MCF 10A (cell line): ENCODE data around the gene TM9SF4. TPM values are rescaled to one million over a fixed set of nuclear protein-coding genes. Genes with fewer than 3 reads are reported as not detected.

ENCODE experiments used
- BruUV-seq: library from RNA; stranded (reverse); fragments of 400-500 nt; replicated peaks from 2 replicates; lab custom pipeline; 2021; lab: Mats Ljungman, UMichigan
- CTCF ChIA-PET: fragments of 300-600 bp; sonication (Branson Sonifier 250); formaldehyde crosslinking; extraction: SDS; loops from one replicate; lab custom pipeline; 2021; ENCODE audit warnings: antibody characterized with exemption, inconsistent platforms; lab: Yijun Ruan, JAX
- POLR2A ChIA-PET: fragments of 300-600, 350-650 bp; sonication (Branson Sonifier 250); formaldehyde crosslinking; extraction: SDS; loops from one replicate; lab custom pipeline; 2020; ENCODE audit warnings: antibody characterized with exemption, inconsistent platforms; lab: Yijun Ruan, JAX
- DNase-seq: peaks from one replicate; pipeline ENCODE4 v3.0.0-alpha.2; 2018; ENCODE audit not compliant: unreplicated experiment
- H3K27ac Mint-ChIP-seq: one replicate; pipeline ENCODE4 v1.8.0; 2022; ENCODE audit warnings: mild to moderate bottlenecking, low read depth, mixed read lengths; ENCODE audit not compliant: unreplicated experiment
- H3K27me3 Mint-ChIP-seq: one replicate; pipeline ENCODE4 v1.8.0; 2022; ENCODE audit warnings: mixed read lengths; ENCODE audit not compliant: insufficient read depth, unreplicated experiment
- H3K36me3 Mint-ChIP-seq: one replicate; pipeline ENCODE4 v1.8.0; 2022; ENCODE audit warnings: mild to moderate bottlenecking, moderate library complexity, mixed read lengths; ENCODE audit not compliant: insufficient read depth, unreplicated experiment
- H3K4me1 Mint-ChIP-seq: one replicate; pipeline ENCODE4 v1.8.0; 2022; ENCODE audit warnings: mixed read lengths; ENCODE audit not compliant: insufficient read depth, unreplicated experiment
- H3K4me3 Mint-ChIP-seq: one replicate; pipeline ENCODE4 v1.8.0; 2022; ENCODE audit warnings: mild to moderate bottlenecking, moderate library complexity, mixed read lengths; ENCODE audit not compliant: unreplicated experiment
- H3K9me3 Mint-ChIP-seq: one replicate; pipeline ENCODE4 v1.8.0; 2022; ENCODE audit warnings: mixed read lengths; ENCODE audit not compliant: unreplicated experiment
- intact Hi-C: fragments of 100-400 bp; cut with micrococcal nuclease; formaldehyde crosslinking; loops from 2 replicates; pipeline ENCODE4 v1.14.1; 2022
- total RNA-seq: library from RNA; stranded (reverse); gene quantifications from 2 replicates; pipeline ENCODE4 v1.2.3, GENCODE V29; 2022
- TF ChIP-seq, protein P1 (sequence below): fragments of 200-600 bp; IDR thresholded peaks from one replicate; pipeline ENCODE4 v1.8.0; 2022; ENCODE audit warnings: antibody characterized with exemption, mild to moderate bottlenecking; ENCODE audit not compliant: unreplicated experiment

TM9SF4 gene
- total RNA-seq, 1 experiment from 2014 or later = 52.3 TPM

DNA sequence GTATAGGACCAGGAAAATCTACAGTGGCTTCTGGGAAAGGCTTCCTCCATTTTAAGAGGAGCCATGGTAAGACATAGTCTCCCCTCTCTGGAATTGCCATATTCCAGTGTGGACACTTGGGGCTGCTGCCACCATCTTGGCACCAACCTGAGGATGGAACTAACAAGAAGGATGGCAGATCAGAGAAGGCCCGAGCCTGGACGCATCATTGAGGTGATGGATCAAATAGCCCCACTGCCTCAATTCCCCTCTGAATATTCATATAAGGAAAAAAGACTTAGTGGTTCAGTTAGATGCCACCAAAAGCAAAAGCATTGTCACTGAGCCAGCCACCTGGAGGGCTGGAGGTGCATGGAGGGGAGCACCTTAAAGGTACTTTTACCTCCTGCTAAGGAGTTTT, 72.1 kb downstream of the TM9SF4 start:
- no TSS peak for BruUV-seq
- TF ChIP-seq, protein P1, sequence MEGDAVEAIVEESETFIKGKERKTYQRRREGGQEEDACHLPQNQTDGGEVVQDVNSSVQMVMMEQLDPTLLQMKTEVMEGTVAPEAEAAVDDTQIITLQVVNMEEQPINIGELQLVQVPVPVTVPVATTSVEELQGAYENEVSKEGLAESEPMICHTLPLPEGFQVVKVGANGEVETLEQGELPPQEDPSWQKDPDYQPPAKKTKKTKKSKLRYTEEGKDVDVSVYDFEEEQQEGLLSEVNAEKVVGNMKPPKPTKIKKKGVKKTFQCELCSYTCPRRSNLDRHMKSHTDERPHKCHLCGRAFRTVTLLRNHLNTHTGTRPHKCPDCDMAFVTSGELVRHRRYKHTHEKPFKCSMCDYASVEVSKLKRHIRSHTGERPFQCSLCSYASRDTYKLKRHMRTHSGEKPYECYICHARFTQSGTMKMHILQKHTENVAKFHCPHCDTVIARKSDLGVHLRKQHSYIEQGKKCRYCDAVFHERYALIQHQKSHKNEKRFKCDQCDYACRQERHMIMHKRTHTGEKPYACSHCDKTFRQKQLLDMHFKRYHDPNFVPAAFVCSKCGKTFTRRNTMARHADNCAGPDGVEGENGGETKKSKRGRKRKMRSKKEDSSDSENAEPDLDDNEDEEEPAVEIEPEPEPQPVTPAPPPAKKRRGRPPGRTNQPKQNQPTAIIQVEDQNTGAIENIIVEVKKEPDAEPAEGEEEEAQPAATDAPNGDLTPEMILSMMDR = no peak
- ChIA-PET CTCF (interaction anchor here (0.5 kb wide), 1 partner anchor 126 kb away, joined by 4 read pairs; no protein-coding TSS in a partner anchor), POLR2A (interaction anchor here (0.8 kb wide), 2 partner anchors 12 to 14 kb away, joined by 3 read pairs; no protein-coding TSS in a partner anchor)
- H3K36me3 Mint-ChIP-seq = peaks cover 6% of the 10 kb centered on the region
- intact Hi-C loops = no loop called here
- no peak for DNase-seq
- no peak overlapping the region for H3K27ac Mint-ChIP-seq
- no peaks in the 10 kb centered on the region for H3K27me3 Mint-ChIP-seq
- H3K4me1 Mint-ChIP-seq = no peaks in the 10 kb centered on the region
- H3K9me3 Mint-ChIP-seq = no peaks in the 10 kb centered on the region
- no peak overlapping the region for H3K4me3 Mint-ChIP-seq

DNA sequence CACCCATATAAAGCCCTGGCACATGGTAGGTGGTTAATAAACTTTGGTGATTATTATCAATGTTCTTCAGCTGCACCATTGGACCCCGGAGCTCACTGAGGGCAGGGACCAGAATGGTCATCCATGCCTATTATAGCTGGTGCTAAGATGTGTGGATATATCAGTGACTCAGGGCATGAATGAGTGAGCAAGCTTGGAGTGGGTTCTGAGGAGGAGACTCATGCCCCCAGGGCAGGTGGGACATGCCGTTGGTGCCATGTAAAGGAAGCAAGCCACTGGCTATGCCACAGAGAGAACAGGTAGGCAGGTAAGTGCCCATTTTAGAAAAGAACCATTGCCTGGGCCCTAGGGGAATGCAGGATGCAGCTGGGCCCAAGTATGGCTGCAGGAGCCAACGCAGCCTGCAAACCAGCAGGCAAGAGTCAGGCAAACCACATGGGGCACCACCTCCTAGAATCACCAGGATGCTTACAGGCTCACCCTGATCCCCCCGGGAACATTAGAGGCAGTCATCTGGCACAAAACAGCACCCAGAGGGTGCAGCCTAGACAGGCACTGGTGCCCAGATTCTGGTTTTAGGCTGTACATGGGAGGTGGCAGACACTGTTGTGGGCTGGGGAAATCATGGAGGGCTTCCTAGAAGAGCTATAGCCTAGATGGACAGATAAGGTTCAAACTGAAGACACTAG, 74.6 kb downstream of the TM9SF4 start:
- Mint-ChIP-seq H3K9me3 (no peaks in the 10 kb centered on the region), H3K36me3 (peaks cover 12% of the 10 kb centered on the region), H3K27me3 (no peaks in the 10 kb centered on the region), H3K27ac (no peak overlapping the region), H3K4me3 (no peak overlapping the region), H3K4me1 (no peaks in the 10 kb centered on the region)
- intact Hi-C loops = no loop called here
- DNase-seq = no peak
- ChIA-PET CTCF (no interaction called here), POLR2A (interaction anchor here (0.6 to 1.5 kb wide), 2 partner anchors 13 to 36 kb away, joined by 3 to 4 read pairs; no protein-coding TSS in a partner anchor)
- BruUV-seq = no TSS peak
- TF ChIP-seq, protein P1 = no peak

DNA sequence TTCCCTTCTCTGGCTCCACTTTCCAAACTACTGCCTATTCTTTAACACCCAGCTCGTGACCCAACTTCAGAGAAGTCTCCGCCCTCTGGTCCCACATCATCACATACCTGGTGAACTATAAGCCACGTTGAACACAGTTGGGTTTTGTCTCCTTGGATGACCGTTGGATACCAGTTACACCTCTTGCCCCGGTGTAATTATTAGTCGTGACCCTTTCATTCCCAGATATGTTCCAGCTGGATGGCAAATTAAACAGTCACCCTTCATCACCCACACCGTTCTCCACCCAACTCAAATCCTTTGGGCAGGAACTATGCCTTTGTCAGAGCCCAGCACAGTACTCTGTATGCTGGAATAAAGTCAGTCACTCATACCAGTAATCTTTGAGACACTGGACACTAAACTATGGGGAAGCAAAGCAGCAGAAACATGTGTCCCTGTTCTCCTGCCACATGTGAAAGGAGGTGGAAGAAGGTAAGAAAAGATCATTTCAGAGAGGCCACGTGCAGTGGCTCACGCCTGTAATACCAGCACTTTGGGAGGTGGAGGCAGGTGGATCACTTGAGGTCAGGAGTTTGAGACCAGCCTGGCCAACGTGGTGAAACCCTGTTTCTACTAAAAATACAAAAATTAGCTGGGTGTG, 75.6 kb downstream of the TM9SF4 start:
- Mint-ChIP-seq H3K4me3 (no peak overlapping the region), H3K36me3 (peaks cover 7% of the 10 kb centered on the region), H3K27ac (no peak overlapping the region), H3K9me3 (no peaks in the 10 kb centered on the region), H3K27me3 (no peaks in the 10 kb centered on the region), H3K4me1 (no peaks in the 10 kb centered on the region)
- DNase-seq = no peak
- intact Hi-C loops = no loop called here
- TF ChIP-seq, protein P1 = no peak
- CTCF ChIA-PET = interaction anchor here (0.5 to 1.2 kb wide), 3 partner anchors 113 to 489 kb away, joined by 3 to 5 read pairs (median 4); no protein-coding TSS in a partner anchor
- no TSS peak for BruUV-seq
- POLR2A ChIA-PET = interaction anchor here (1.5 kb wide), 1 partner anchor 14 kb away, joined by 4 read pairs; no protein-coding TSS in a partner anchor

DNA sequence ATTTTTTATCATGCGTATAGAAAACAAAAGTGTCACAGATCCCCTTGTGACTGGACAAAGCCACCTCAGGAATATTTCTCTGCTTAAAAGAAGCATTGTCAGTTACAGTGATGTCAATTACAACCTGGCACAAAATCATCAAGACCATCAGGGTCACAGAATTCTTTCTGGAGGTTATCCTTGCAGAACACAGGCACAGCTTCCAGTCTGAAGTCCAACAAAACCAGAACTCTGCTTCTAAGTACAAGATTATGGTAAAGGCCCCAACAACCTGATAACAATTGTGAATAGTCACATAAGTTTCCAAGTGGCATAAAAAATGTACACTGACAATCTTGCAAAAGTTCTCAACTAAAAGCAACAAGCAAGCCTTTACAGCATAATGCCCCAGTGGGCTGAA, 77.0 kb downstream of the TM9SF4 start:
- no peak overlapping the region for H3K27ac Mint-ChIP-seq
- intact Hi-C loops = no loop called here
- TF ChIP-seq, protein P1 = no peak
- no peaks in the 10 kb centered on the region for H3K9me3 Mint-ChIP-seq
- DNase-seq = no peak
- POLR2A ChIA-PET = interaction anchor here (0.5 kb wide), 1 partner anchor 18 kb away, joined by 3 read pairs; no protein-coding TSS in a partner anchor
- no TSS peak for BruUV-seq
- H3K4me3 Mint-ChIP-seq = no peak overlapping the region
- CTCF ChIA-PET = no interaction called here
- H3K27me3 Mint-ChIP-seq = no peaks in the 10 kb centered on the region
- peaks cover 7% of the 10 kb centered on the region for H3K36me3 Mint-ChIP-seq
- H3K4me1 Mint-ChIP-seq = no peaks in the 10 kb centered on the region
